GM03348 (cell line): ENCODE results near the gene PLA2R1.

Experiments used
- DNase-seq: peaks from one replicate; pipeline ENCODE4 v3.0.0; 2012; ENCODE audit warnings: low spot score

Gene PLA2R1

GRCh38 chr2:160029270-160029628, 33.2 kb downstream of the PLA2R1 start:
- DNase-seq = no peak

DNA sequence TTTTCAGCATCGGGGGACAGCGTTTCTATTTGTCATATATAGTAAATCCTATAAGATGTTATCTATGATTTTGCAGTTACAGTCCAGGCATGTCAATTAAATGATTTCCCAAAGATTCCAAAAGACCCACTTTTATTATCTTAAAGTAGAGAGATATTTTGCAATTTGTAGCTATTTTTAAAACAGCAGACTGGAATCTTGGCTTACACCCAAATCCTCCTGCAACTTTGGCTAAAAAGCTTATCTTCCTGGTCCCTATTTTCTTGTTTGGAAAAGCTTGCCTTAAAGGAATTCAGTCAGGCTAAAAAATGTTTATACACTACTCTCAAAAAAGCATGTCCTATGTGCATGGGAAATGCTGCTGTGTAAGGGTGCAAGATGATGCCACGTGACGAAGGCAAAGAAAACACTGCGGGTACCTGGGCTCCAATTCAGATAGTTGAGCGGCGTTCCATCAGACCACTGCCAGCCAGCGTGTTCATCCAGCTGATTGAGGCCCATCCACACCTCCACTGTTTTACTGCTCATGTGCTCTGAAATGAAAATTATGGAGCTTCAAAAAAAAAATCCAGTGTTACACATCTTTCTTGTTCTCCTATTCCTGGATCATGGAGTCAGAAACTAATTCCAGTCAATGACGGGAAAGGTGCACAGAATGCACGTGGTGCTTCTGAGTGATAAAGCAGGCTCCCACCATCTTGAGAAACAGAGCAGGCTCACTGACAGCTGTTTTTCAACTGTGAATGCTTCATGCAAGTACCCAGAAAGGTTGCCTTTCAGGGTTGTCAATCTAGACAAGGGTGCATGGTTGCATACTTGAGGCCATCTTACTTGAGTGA, 33.8 kb downstream of the PLA2R1 start:
- DNase-seq = peak; percentile 48

- DNase-seq = no peak
These were observed 40.3 kb downstream of the PLA2R1 start for GRCh38 chr2:160022162-160022561.

- no peak for DNase-seq
These were observed 42.9 kb downstream of the PLA2R1 start for GRCh38 chr2:160019374-160020090.

DNA sequence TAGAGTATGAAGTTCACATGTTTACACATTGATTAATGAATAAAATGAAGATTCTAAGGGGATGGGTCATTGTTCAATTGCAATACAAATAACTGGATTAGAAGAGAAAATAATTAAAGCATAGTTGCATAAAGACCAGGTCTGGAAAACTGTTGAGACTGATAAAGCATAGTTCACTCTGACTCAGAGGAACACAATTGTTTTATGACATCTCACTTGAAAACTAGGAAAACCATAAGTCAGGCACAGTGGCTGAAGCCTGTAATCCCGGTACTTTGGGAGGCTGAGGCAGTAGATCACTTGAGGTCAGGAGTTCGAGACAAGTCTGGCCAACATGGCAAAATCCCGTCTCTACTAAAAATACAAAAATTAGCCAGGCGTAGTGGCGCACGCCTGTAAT, 46.7 kb downstream of the PLA2R1 start:
- no peak for DNase-seq

DNA sequence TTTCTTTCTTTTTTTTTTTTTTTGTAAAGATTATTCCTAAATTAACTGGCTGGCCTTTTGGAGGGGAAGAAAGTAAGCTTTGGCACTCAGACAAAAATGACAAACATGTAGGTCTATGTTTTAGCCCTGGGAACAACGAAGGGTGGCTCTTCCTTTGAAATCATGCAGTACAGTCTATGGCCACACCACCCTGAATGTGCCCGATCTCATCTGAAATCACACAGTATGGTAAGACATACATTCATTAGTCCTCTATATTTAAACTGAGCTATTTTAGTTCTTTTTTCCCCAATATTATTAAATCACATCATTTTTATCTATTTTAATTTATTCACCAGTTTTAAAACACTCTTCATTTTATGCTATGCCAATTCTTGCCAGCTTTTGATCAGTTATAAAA, 48.2 kb downstream of the PLA2R1 start:
- no peak for DNase-seq

DNA sequence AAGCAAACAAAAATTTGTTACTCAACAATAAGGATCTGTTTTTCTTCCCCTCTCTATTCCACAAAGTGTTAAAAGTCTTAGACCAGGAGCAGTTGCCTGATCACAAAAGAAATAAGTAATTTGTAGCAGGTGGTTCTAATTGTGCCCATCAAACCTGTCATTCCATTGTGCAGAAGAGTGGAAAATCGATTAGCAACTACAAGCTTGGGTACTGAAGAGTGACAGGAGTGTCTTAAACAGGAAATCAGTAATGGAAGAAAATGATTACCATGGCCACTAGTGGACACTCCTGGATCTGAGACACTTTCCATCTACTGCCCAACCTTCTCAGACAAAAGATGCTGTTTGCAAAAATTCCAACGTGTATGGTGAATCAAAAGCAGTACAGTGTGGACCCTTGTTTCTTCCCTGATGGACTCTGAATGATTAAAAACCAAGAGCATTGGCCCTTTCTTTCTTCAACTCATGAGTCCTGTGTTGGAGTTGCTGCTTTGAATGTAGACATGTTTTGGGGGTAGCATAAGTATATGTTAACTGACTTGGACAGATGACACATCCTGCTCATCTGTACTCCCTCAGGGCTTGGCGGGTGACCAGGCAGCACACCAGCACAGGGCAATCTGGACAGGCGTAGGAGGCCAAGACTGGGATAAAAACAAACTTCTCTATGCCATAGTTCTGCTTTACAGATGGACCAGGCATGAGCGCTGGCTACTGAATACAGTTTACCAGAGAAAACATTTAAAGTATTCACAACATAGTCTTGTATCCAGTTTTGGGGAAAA, 51.9 kb downstream of the PLA2R1 start:
- DNase-seq = no peak

DNA sequence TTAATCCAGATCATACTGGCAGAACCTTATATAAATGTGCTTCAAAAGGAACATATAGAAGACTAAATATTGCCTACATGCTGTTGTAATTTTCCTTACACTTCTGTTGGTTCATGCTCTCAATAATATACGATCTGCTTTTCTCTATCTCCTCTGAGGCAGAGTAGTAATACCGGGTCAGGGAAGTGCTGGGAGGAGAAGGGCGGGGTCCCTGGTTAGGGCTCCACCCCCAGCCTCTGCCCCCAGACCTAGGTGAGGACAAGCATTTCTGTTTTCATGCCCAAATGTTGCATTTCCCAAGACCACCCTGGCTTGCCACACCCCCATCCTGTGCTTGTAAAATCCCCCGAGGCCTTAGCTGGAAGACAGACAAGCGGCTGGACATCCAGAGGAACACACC, 55.3 kb downstream of the PLA2R1 start:
- no peak for DNase-seq

DNA sequence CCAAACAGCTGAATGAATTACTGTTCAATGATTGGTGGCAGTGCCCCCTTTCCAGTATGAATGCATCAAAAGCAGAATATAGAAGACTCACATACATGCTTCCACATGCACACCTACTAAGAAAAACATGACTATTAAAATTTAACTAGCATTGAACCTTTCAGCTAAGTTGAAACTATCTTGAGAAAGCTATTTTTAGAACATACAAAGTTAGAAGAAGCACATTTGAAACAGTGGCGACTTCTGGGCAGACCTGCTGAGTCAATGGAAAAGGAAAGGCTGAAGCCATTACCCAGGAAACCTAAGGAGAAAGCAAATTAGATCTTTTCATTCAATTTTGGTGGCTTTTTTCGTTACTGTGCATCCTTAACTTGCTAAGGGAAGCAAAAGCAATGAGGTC, 55.9 kb downstream of the PLA2R1 start:
- DNase-seq = no peak

DNA sequence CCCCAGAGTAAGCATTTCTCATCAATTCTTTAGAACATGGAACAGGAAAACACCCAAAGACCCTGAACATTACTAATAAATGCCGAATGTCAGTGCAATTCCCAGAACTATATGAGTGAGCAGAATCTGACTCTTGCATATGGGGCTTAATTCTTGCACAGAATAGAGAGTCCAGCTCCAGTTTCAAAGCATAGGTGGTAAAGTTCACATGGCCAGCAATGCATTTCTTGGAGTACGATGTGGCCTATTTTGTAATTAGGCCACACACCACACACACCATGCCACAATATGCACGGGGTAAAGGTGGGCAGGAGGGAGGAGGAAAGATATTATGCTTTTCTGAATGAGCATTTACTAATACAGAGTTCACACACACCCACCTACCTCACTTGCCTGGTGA, 56.5 kb downstream of the PLA2R1 start:
- DNase-seq = no peak

DNA sequence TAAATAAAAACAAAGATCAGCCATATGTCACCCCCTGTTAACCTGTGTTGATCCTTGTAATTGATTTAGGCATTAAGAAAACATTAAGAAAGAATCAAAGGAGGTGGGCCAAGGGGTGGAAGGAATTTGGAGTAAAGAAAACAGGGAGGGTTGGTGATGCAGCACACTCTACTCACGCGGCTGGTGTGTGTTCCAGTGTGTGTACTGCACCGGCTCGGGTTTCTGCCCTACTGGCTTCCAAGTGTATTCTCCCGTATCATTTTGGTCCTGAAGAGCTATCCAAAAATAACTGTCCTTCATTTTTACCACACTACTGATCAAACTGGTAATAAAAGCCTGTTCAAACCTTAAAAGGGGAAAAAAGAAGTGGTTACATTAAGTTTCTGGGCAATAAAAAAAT, 56.9 kb downstream of the PLA2R1 start:
- DNase-seq = no peak

DNA sequence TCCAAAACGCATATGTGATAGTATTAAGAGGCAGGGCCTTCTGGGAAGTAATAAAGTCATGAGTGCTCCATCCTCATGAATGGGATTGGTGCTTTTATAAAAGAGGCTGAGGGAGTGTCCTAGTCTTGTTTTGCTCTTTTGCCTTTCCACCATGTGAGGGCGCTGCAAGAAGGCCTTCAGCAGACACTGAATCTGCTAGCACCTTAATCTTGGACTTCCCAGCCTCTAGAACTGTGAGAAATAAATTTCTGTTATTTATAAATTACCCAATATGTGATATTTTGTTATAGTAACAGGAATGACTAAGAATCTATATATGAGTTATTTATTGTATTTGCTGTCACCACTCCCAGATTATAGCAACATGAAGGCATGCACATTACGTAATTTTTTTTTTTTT, 63.5 kb downstream of the PLA2R1 start:
- no peak for DNase-seq

DNA sequence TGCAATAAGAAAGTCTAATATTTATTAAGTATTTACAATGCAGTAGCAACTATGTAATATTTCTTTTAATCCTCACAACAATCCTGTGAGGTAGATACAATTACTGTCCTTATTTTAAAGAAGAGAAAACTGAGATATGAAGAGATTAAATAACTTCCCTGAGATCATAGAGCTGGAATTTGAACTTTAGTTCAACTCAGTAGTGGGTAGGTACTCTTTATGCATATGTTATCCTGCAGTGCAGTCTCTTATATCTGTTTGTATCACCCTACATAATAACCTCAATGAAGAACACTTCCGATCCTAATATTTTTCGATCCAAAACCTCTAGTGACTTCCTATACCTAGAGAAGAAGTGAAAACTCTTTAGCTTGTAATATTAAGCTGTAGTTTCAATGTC, 64.2 kb downstream of the PLA2R1 start:
- DNase-seq = no peak

DNA sequence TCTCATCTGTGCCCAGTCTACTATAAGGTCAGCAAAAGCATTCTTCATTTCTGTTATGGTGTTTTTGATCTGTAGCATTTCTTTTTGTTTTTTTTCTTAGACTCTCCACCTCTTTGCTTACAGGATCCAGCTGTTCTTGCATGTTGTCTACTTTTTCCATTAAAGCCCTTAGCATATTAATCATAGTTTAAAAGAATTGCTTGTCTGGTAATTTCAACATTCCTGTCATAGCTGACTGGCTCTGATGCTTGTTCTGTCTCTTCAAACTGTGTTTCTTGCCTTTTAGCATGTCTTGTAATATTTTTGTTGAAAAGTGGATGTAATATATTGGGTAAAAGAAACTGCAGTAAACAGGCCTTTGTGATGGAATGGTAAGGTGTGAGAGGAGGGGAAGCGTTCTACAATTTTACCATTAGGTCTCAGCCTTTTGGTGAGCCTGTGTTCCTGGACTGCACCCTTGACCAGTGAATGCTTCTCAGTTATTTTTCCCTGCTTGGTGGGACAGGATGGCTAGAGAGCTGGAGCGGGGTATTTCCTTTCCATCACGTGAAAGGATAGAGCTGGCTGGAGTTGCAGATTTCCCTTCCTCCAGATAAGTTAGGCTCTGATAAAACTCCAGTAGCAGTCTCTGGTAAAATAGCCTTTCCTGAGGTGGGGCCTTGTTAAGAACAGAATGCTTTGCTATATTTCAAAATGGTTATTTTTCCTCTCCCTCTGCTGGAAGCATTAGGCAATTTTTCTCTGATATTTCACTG, 65.4 kb downstream of the PLA2R1 start:
- peak; percentile 32 for DNase-seq

DNA sequence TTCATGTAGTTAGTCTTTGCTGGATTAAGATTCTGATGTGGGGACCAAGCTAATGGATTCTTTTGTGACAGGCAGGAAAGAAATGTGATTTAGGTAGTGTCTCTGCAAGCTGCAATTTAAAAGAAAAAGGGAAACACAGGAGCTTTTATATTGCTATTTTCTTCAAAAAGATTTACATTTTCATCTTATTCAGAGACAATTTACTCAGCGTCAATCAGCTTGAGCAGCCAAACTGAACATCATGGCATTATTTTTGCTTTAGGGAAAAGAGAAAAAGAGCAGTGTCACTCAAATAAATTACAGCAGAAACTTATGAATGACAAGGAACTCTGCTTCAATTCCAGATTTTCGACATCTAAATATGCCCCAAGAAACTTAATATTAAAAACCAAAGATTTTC, 67.4 kb downstream of the PLA2R1 start:
- no peak for DNase-seq

DNA sequence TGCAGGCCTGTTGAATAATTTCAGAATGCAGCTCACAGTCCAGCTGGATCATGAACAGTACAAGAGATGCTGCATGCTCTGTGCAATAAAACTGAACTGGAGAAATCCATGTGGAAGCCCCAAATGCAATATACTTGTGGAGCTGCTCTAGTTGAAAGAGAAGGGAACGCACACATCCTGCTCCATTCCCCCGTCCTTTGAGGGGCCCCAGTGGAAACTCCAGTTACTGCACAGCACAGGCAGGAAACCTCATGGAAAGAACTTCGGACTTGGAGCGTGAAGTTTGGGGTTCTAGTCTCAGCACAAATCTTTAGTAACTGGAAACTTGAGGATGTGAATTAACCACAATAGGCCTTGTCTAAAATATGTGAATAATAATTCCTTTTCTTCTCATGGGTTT, 73.2 kb downstream of the PLA2R1 start:
- DNase-seq = no peak

DNA sequence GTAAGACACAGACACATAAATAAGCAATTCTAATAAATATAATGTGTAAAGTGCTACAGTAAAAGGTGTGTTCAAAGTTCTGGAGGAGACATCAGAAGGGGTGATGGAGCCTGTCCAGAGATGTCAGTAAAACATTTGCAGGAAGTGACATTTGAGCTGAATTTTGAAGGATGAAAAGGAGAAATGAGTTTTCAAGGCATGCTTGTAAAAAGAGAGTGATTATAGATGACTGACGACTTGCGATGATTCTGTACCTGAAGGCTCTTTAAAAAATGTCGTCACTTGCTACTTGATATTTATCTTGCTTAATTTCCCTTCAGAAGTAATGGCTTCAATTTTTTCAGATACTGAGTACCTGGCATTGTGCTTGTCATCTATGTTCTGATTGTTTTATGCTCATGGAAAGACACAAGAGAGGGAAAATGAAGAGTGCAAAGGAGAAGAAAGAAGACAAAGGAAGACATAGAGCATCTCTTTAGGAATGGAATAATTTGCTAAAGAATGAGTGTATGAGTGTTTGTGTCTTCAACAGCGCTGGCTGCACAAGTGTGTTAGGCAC, 73.9 kb downstream of the PLA2R1 start:
- no peak for DNase-seq

- no peak for DNase-seq
These were observed 75.2 kb downstream of the PLA2R1 start for GRCh38 chr2:159987181-159987580.

DNA sequence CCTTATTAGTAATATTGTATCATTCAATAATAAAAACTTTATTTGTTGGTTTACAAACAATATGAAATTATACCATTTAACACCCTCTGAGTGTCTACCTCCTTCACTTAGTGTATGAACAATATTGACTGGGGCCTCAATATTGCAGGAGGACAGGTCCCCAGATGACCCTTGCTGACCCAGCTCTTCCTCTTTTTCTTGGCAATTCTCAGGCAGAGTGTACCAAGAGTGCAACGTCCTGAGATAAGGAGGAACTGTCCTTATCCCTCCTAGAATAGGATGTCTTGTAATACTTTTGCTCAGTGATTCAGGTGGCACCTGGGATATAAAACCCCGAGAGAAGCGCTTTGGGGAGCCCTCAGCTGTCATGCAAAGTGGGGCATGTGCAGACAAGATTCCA, 76.8 kb downstream of the PLA2R1 start:
- DNase-seq = no peak

DNA sequence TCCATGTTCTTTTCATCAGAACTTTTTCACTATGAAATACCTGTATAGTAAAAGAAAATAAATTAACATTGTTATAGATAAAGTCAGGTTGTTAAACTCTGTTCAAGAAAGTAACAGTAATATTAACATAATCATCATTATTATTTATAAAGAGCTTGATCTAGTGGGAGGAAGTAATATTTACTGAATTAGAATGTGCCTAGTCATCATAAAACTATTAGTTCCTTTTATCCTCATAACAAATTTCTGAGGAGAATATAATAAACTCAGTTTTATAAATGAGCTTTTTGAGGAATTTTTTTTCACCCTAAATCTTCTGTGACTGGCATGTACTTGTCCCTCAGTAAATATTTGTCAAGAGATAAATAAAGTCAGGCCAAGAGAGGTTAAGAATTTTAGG, 78.4 kb downstream of the PLA2R1 start:
- DNase-seq = no peak

GRCh38 chr2:159982842-159983785, 79.3 kb downstream of the PLA2R1 start:
- DNase-seq = peak; percentile 72
